ENCODE measurements around the gene CPEB1. TPM values are rescaled to one million over a fixed set of nuclear protein-coding genes. Genes with fewer than 3 reads are reported as not detected.
"Not testable (repeated sequence)": the region's sequence is repeated elsewhere in the genome, so short reads cannot be mapped to it uniquely, and the experiment has no call there.

The CPEB1 gene
- total RNA-seq, 1 experiment from 2014 or later: 0.37 TPM

- peaks cover 18% of the 10 kb centered on the region for H3K4me1 ChIP-seq (replicated peaks)
- H3K36me3 ChIP-seq: peaks cover 48% of the 10 kb centered on the region
- H3K27ac ChIP-seq: peak within 1 kb of the TSS; percentile 66
- DNase-seq (ENCODE audit: low read depth in 1 of 2, low spot score in 2 of 2): peak; percentile 94 to 97
- H3K27me3 ChIP-seq (replicated peaks): no peaks in the 10 kb centered on the region
- peak within 1 kb of the TSS; percentile 86 for H3K4me3 ChIP-seq
- no peaks in the 10 kb centered on the region for H3K9me3 ChIP-seq (replicated peaks)
These were observed 106.8 kb downstream of the CPEB1 start, which contains the start of gene RPS17 for GRCh38 chr15:82540055-82540983. TSS of gene RPS17 (minus strand) at chr15:82540457. CDS start at chr15:82540428, 29 bp downstream.

DNA sequence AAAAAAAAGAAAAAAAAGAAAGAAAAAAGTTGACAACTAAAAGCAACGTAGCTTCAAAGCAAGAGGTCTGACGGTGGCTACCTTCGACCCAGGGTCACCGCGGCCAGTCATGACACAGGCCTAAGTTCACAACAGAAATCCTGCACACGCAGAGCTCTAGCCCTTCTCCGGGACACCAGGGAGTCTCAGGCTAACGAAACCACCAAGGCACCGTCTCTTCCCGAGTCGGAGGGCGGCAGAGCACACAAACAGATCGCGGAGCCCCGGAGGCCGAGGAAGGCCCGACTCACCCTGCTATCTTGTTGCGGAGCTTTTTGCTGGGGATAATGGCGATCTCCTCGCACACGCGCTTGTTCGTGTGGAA is 107.5 kb downstream of the CPEB1 start:
- Histone ChIP-seq H3K4me3 (peak overlapping the region; percentile 86), H3K4me1 (replicated peaks) (peaks cover 18% of the 10 kb centered on the region), H3K36me3 (peaks cover 52% of the 10 kb centered on the region), H3K27me3 (replicated peaks) (no peaks in the 10 kb centered on the region), H3K9me3 (replicated peaks) (no peaks in the 10 kb centered on the region), H3K27ac (peak overlapping the region; percentile 66)
- peak in 1 of 2 experiments; percentile 36 for DNase-seq (ENCODE audit: low read depth in 1 of 2, low spot score in 2 of 2)

DNA sequence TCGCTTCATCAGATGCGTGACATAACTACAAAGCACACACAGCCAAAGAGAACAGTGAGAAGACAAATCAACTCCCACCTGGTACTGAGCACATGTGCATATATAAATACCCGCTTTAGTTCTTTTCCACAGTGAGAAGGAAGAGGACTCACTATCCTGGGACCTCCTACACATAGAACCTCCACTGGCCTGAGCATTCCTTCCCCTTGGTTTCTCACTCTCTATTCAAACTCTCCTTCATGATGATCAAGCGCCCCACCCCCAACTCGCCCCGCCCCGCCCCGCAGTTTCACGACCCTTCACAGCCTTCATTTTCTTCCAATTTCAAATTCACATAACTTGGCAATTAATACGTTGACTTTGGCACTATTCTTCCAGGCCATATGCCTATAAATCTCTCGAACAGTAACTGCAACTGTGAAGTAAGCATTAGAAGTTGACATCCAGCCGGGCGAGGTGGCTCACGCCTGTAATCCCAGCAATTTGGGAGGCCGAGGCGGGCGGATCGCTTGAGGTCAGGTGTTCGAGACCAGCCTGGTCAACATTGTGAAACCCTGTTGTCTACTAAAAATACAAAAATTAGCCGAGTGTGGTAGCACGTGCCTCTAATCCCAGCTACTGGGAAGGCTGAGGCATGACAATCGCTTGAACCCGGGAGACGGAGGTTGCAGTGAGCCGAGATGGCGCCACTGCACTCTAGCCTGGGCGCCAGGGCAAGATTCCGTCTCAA is 108.0 kb downstream of the CPEB1 start:
- Histone ChIP-seq H3K27ac (0 out of 2 replicates have a peak overlapping the region, but pooled peaks have one; percentile 66), H3K4me3 (peak overlapping the region; percentile 86), H3K27me3 (replicated peaks) (no peaks in the 10 kb centered on the region), H3K4me1 (replicated peaks) (peaks cover 18% of the 10 kb centered on the region), H3K9me3 (replicated peaks) (no peaks in the 10 kb centered on the region), H3K36me3 (peaks cover 57% of the 10 kb centered on the region)
- peak in 1 of 2 experiments; percentile 39 for DNase-seq (ENCODE audit: low read depth in 1 of 2, low spot score in 2 of 2)

DNA sequence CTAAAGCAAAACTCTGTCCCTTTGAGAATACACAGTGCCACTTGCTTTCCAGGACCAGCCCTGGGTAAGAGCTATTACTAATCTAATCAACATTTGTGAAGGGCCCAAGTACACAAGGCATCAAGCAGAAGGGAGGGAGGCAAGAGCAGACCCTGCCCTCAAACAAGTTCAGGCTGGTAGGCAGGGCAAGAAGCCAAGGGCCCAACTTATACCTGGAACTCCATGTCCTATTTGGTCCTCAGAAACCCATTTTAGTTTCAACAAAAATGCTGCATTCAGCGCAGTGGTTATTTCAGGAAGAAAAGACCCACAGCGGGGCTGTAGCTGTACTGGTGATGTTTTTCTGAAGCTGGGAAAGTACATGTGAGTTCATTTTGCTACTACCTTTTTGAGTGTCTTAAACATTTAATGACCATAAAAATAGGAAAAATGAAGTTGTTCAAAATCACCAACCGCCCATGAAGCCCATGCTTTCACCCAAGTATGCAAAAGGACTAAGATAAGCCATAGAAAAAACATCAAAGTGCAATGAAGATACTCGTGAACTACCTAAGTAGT is 109.7 kb downstream of the CPEB1 start:
- no peak overlapping the region for H3K27ac ChIP-seq

GRCh38 chr15:82536409-82537350 is 110.5 kb downstream of the CPEB1 start:
- peaks cover 63% of the 10 kb centered on the region for H3K36me3 ChIP-seq
- H3K4me1 ChIP-seq (replicated peaks): peaks cover 13% of the 10 kb centered on the region
- H3K27ac ChIP-seq: no peak overlapping the region
- H3K27me3 ChIP-seq (replicated peaks): no peaks in the 10 kb centered on the region
- H3K9me3 ChIP-seq (replicated peaks): no peaks in the 10 kb centered on the region
- no peak overlapping the region for H3K4me3 ChIP-seq
- no peak for DNase-seq (ENCODE audit: low read depth in 1 of 2, low spot score in 2 of 2)

More for the DNA sequence above, 109.7 kb downstream of the CPEB1 start:
- Histone ChIP-seq H3K4me1 (replicated peaks) (peaks cover 13% of the 10 kb centered on the region), H3K4me3 (no peak overlapping the region), H3K36me3 (peaks cover 63% of the 10 kb centered on the region), H3K9me3 (replicated peaks) (no peaks in the 10 kb centered on the region), H3K27me3 (replicated peaks) (no peaks in the 10 kb centered on the region)
- peak in 1 of 2 experiments; percentile 4 for DNase-seq (ENCODE audit: low read depth in 1 of 2, low spot score in 2 of 2)

GRCh38 chr15:82535566-82536408 is 111.4 kb downstream of the CPEB1 start:
- Histone ChIP-seq H3K27me3 (replicated peaks) (no peaks in the 10 kb centered on the region), H3K4me3 (no peak overlapping the region), H3K9me3 (replicated peaks) (no peaks in the 10 kb centered on the region), H3K4me1 (replicated peaks) (peaks cover 12% of the 10 kb centered on the region), H3K36me3 (peaks cover 63% of the 10 kb centered on the region), H3K27ac (no peak overlapping the region)
- peak in 1 of 2 experiments; percentile 20 for DNase-seq (ENCODE audit: low read depth in 1 of 2, low spot score in 2 of 2)

GRCh38 chr15:82535151-82535550 is 112.0 kb downstream of the CPEB1 start:
- H3K9me3 ChIP-seq (replicated peaks); H3K27me3 ChIP-seq (replicated peaks); H3K4me3 ChIP-seq; DNase-seq (ENCODE audit: low read depth in 1 of 2, low spot score in 2 of 2); H3K27ac ChIP-seq: not testable (repeated sequence)
- Histone ChIP-seq H3K4me1 (replicated peaks) (peaks cover 14% of the 10 kb centered on the region), H3K36me3 (peaks cover 62% of the 10 kb centered on the region)

DNA sequence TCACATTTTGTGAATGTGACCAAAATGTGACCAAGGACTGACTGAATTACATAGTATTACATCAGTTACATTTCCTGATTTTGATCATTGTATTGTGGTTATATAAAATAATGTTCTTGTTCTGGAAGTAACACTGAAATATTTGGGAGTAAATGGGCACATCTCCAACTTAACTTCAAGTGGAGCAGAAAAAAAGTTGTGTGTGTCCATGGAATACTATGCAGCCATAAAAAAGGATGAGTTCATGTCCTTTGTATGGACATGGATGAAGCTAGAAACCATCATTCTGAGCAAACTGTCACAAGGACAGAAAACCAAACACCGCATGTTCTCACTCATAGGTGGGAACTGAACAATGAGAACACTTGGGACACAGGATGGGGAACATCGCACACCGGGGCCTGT is 112.7 kb downstream of the CPEB1 start:
- H3K4me3 ChIP-seq; H3K27me3 ChIP-seq (replicated peaks); DNase-seq (ENCODE audit: low read depth in 1 of 2, low spot score in 2 of 2); H3K27ac ChIP-seq; H3K9me3 ChIP-seq (replicated peaks): not testable (repeated sequence)
- H3K4me1 ChIP-seq (replicated peaks): peaks cover 14% of the 10 kb centered on the region
- peaks cover 56% of the 10 kb centered on the region for H3K36me3 ChIP-seq

GRCh38 chr15:82533801-82534200 is 113.4 kb downstream of the CPEB1 start:
- H3K4me1 ChIP-seq (replicated peaks): peaks cover 13% of the 10 kb centered on the region
- H3K9me3 ChIP-seq (replicated peaks): no peaks in the 10 kb centered on the region
- no peak overlapping the region for H3K27ac ChIP-seq
- no peaks in the 10 kb centered on the region for H3K27me3 ChIP-seq (replicated peaks)
- H3K36me3 ChIP-seq: peaks cover 50% of the 10 kb centered on the region
- peak in 1 of 2 experiments; percentile 22 for DNase-seq (ENCODE audit: low read depth in 1 of 2, low spot score in 2 of 2)
- H3K4me3 ChIP-seq: no peak overlapping the region

GRCh38 chr15:82532991-82533481 is 114.1 kb downstream of the CPEB1 start:
- H3K4me1 ChIP-seq (replicated peaks): peaks cover 6% of the 10 kb centered on the region
- peak in 1 of 2 experiments; percentile 27 for DNase-seq (ENCODE audit: low read depth in 1 of 2, low spot score in 2 of 2)
- no peaks in the 10 kb centered on the region for H3K27me3 ChIP-seq (replicated peaks)
- no peak overlapping the region for H3K27ac ChIP-seq
- peaks cover 42% of the 10 kb centered on the region for H3K36me3 ChIP-seq
- no peaks in the 10 kb centered on the region for H3K9me3 ChIP-seq (replicated peaks)
- no peak overlapping the region for H3K4me3 ChIP-seq

DNA sequence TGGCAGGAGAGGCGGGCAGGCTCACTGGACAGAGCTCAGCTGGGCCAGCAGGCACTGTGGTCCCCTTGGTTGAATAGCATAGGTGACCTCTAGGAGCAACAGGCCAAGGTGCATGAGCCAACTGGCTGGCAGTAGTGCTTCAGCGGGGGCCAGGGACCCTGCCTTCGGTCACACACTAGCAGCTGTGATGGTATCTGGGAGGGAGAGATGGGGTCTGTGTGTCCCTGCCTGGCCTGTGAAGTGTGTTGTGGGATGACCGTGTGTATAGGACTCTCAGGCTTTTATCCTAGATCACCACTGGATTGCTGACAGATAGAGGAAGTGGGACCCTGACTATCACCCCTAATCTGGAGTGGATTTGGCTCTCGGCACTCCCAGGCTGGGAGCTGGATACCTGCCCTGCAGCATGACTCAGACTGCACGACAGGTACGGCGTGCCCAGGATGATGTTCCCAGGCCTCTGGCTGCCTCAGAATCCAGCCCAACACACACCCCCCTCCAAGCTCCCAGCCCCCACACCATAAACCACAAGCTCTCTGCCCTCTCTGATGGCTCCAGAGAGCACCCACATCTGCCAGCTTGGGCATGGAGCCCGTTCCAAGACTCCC is 114.7 kb downstream of the CPEB1 start:
- H3K9me3 ChIP-seq (replicated peaks): no peaks in the 10 kb centered on the region

More for the DNA sequence above, 114.7 kb downstream of the CPEB1 start:
- peak in 1 of 2 experiments; percentile 38 for DNase-seq (ENCODE audit: low read depth in 1 of 2, low spot score in 2 of 2)
- peaks cover 6% of the 10 kb centered on the region; the same call in 1 of the 2 replicates for H3K4me1 ChIP-seq (replicated peaks)
- H3K27ac ChIP-seq: no peak overlapping the region
- H3K36me3 ChIP-seq: peaks cover 37% of the 10 kb centered on the region
- H3K4me3 ChIP-seq: no peak overlapping the region
- no peaks in the 10 kb centered on the region for H3K27me3 ChIP-seq (replicated peaks)
